Right forelimb (tissue), 1 donor: ENCODE measurements around the gene GRB7.

Experiments used
- DNase-seq: peaks from one replicate; pipeline ENCODE4 v3.0.0-alpha.2; 2018

The GRB7 gene

GRCh38 chr17:39775031-39775430 is 37.3 kb downstream of the GRB7 start:
- no peak for DNase-seq

- DNase-seq, result no peak
Measured at GRCh38 chr17:39776252-39776651, 38.5 kb downstream of the GRB7 start.

DNA sequence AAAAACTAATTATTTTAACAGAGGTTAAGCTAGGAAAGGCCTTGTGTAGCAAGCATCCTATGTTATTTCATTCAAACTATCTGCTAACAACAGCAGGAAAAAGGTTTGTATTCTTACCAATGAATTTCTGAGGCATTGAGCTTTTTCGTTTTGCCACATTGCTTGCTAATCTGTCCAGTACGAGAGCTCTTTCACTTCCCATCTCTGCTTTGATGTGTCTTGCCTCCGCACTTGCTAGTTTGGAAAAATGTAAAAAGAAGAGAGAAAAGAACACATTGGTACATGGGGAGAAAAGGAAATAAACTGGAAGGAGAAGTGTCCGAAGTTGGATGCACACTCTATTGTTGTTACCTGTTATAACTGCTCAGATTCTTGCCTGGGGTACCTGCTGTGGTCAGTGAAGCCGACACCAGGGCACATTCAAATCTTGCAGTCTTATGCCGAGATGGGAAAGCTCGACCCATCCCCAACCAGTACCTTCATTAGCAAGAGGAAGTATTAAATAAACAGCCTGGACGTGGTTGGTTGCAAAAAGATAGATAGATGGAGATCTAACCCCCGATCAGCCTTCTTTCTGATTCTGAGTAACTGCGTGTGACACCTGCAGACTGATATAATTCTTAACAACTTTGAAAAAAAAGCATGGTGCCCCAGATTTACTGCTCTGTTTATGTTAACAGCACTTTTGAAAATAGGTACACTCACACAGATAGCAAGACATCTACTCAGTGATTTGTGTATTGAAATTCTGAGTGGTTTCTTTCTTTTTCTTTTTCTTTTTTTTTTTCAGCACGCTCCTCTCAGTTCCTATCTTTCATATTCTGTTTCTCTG is 40.0 kb downstream of the GRB7 start:
- DNase-seq, result no peak

DNA sequence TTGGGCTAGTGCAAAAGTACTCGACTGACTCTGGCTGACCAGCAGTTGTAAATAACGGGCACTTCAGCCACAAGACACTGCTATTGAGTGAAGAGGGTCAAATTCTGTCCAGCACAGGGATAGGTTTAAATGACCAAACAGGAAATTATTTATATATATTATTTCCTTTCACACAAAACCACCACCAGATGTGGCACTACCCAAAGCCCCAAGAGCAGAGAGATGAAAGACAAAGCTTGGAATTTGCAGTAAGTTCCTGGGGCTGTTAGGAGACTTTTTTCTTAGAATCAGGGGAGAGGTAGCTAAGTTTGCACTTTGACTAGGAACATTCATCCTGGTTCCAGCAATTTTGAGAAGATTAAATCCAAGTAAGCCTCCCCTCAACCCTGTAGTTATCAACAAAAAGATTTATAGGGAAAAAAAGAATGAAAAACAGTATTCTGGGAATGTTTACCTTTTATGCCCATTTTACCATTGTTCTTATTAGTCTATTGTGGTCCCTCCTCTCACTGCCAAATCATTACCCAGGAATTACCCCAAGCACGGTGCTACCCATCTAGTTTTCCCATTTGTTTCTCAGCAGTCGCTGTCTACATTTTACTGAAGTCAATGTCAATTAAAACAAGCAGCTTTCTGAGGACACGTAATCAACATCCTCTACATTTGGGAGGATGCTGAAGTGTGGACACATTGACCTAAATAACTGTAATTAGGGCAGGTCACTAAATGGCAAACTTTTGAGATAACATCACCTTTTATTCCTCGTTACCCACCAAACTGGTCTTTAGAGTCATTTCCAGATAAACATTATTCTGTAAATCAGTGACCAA is 43.5 kb downstream of the GRB7 start:
- DNase-seq, result no peak

- DNase-seq, result no peak
Measured at GRCh38 chr17:39781861-39782213, 44.1 kb downstream of the GRB7 start.

GRCh38 chr17:39782481-39782880 is 44.7 kb downstream of the GRB7 start:
- no peak for DNase-seq

GRCh38 chr17:39782980-39783379 is 45.2 kb downstream of the GRB7 start:
- DNase-seq, result no peak

DNA sequence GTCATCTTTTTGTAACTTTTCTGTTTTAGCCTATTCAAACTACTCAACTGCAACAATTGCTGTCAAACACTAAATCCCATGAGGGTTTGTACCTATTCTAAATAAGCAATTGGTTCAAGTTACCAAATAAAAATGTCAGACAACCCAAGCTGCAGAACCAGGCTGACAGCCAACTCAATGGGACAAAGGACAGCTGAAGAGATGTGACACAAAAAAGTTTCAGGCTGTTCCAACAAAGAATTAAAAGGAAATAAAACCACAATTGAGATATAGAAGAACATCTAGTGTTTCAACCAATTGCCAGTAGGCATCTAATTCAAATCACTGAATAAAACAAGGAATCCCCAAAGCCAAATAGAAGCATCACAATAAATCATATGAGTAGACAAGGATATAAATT is 49.3 kb downstream of the GRB7 start:
- no peak for DNase-seq

DNA sequence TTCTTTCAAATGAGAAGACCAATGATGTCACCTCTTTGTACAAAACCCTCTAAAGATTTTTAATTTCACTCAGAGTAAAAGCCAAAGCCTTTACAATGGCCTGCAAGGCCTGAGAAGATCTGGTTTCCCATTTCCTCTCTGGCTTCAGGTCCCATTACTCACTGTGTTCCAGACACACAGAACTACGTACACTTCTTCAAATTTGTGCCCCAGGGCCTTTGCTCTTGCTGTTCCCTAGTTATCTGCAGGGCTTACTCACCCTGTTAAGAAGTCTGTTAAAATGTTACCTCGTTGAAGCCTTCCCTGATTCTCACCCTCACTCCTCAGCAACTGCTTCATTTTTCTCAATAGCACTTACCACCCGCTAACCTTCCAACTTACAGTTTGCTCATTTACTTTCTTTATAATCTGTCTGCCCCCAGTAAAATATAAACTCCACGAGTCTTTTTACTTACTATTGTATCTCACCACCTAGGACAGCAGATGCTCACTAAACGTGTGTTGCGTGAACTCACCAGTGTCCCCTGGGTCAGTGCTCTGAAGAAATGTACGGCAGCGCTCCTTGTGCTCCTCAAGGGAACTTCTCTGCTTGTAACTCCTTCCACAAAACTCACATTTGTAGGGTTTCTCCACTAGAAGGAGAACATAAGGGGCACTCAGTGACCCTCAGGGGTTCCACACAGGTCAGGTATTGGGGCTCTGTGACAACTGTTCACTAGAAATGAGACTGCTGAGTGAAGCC is 50.2 kb downstream of the GRB7 start:
- no peak for DNase-seq

GRCh38 chr17:39791111-39791992 is 53.6 kb downstream of the GRB7 start:
- DNase-seq, result no peak

DNA sequence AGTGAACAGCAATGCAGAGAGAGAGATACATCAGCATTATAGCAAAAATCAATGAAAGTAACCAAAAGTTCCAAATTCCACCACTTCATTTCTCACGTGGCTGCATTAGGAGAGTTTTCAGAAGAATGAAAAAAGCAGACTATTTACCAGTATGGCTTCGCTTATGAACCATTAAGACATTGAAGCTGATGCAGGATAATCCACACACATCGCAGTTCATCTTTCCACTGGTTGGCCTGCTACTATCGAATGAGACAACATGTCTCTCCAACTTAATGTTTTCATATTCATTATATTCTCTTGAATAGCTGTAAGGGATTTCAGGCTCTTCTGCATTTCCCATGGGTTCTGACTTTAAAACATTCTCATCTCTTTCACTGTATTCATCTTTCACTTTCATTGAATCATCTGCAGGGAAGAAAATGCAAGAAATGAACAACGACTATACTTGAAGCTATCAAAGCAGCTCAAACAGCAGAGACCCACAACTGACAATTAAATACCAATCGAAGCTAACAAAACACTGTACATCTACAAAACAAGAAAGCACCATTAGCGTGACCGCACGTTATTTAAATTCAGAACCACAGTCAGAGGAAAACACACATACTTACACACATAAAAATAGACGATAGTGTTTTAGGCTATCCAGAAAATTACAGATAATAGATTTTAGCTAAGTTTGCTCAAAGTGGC is 54.9 kb downstream of the GRB7 start:
- DNase-seq, result no peak

GRCh38 chr17:39793301-39793872 is 55.6 kb downstream of the GRB7 start:
- no peak for DNase-seq

DNA sequence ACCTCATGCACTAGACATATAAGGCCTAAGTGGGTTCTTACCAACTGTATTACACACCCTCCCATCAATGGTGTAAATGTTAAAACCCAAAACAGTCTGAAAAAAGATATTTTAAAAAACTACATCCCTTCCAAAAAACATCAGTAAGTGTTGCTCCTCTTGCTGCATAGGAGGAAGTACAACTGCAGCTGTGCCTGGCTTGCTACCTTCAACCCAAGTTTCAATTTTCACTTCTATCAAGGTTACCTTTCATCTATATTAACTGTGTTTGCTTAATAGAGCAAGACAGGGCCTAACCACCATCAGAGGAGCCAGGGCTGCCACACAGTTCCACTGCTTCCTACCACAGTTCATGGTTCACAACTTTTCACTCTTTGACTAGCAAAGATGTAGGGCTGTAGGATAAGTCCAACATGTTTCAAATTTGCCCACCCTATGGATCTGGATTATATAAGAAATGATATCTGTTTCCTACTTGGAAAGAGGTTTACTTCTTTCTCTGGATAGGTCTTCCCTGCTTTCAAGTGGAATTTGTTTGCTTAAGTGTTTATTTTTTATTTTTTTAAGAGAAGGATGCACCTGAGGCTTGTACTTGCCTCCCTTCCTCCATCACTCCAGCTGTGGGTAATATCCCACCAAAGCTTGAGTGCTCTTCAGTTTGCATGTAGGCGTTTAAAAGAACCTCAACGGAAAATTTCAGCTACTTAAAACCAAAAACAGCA is 56.7 kb downstream of the GRB7 start:
- no peak for DNase-seq
